HEK293 (cell line): ENCODE results near the gene PIF1.

Experiments used
- CTCF ChIP-seq: fragments of 450-650 bp; formaldehyde crosslinking; IDR thresholded peaks from 2 replicates; pipeline ENCODE4 v1.5.1; 2016; ENCODE audit warnings: missing biosample characterization, missing genetic modification characterization
- ZFP37 ChIP-seq: fragments of 450-650 bp; formaldehyde crosslinking; IDR thresholded peaks from 2 replicates; pipeline ENCODE4 v1.5.1; 2016; ENCODE audit warnings: missing biosample characterization, missing genetic modification characterization

- TF ChIP-seq ZFP37: no peak
- no peak for TF ChIP-seq CTCF (tag by site-specific recombination)
These were observed 45.8 kb downstream of the PIF1 start for GRCh38 chr15:64779630-64780029.
